Measurements from ENCODE around the gene PODNL1. TPM values are rescaled to one million over a fixed set of nuclear protein-coding genes. Genes with fewer than 3 reads are reported as not detected.

The PODNL1 gene, protein sequence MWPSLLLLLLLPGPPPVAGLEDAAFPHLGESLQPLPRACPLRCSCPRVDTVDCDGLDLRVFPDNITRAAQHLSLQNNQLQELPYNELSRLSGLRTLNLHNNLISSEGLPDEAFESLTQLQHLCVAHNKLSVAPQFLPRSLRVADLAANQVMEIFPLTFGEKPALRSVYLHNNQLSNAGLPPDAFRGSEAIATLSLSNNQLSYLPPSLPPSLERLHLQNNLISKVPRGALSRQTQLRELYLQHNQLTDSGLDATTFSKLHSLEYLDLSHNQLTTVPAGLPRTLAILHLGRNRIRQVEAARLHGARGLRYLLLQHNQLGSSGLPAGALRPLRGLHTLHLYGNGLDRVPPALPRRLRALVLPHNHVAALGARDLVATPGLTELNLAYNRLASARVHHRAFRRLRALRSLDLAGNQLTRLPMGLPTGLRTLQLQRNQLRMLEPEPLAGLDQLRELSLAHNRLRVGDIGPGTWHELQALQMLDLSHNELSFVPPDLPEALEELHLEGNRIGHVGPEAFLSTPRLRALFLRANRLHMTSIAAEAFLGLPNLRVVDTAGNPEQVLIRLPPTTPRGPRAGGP
- total RNA-seq (ENCODE audit: low replicate concordance): 0.90 and 1.1 TPM in 2 replicates

DNA sequence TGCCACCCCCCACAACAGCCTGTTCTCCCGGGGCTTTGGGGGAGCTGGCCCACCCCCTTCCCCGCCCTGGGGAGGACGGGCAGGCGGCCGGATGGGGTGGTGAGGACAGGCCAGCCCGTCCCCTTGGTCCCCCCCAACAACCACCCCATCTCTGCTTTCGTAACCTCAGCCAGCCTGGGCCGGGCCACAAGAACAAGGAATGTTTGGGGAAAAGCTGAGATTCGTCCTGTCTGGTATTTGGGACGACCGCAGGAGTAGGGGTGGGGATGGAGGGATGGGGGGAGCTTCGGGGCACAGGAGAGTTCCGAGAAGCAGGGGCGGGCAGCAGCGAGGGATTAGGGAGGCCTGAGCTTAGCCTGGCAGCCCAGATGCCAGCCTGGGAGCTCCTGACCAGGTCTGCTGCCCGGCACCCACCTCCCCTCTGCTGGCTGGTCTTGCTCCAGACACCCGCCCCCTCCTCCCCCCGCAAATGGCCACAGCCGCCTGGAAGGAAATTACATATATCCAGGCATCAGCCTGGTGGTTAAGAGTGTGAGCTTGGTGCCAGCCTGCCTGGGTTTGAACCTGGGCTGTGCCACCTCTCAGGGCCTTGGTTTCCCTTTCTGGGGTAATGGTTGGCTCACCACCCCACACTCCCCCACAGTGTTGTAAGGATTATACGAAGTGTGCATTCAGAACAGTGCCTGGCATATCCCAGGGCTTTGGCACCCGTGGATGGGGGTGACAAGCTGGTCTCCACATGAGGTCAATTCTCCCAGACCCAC, at the start of gene PODNL1:
TSS of gene PODNL1 (minus strand) at position 117 of the 764 bp plus-strand sequence. CDS start 236 bp downstream, outside the sequence.

DNA sequence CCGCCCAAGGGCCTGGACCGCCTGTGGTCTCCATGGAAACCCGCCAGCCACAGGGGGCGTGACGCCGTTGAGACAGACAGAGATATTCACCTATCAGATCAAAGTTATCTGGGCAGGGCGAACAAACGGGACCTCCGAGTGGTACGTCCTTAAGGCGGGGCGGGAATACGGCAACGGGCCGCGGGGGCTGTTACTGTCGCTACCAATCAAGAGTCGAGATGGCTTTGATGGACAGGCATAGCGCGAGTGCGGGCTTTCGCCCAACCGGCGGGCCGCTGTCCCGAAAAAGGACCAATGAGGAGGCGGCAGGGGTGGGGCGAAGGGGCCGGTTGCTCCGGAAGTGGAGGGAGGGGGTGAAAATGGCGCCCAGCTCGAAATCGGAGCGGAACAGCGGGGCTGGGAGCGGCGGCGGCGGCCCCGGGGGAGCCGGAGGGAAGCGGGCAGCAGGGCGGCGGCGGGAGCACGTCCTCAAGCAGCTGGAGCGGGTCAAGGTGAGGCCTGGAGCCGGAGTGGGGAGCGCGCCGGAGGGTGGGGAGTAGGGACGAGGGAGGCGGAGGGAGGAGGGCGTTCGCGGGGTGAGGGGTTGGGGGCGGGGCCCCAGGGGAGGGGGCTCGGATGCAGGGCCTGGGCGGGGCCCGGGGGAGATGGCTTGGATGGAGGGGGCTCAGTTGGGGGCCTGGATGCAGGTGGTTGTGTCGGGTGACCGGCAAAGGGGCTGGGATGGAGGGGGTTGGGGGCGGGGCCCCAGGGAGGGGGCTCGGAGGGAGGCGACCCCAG, 14.1 kb upstream of the PODNL1 start, which contains the start of gene DCAF15:
TSS of gene DCAF15 (plus strand) at position 356 of the 777 bp plus-strand sequence. CDS start at position 360, 4 bp downstream.

DNA sequence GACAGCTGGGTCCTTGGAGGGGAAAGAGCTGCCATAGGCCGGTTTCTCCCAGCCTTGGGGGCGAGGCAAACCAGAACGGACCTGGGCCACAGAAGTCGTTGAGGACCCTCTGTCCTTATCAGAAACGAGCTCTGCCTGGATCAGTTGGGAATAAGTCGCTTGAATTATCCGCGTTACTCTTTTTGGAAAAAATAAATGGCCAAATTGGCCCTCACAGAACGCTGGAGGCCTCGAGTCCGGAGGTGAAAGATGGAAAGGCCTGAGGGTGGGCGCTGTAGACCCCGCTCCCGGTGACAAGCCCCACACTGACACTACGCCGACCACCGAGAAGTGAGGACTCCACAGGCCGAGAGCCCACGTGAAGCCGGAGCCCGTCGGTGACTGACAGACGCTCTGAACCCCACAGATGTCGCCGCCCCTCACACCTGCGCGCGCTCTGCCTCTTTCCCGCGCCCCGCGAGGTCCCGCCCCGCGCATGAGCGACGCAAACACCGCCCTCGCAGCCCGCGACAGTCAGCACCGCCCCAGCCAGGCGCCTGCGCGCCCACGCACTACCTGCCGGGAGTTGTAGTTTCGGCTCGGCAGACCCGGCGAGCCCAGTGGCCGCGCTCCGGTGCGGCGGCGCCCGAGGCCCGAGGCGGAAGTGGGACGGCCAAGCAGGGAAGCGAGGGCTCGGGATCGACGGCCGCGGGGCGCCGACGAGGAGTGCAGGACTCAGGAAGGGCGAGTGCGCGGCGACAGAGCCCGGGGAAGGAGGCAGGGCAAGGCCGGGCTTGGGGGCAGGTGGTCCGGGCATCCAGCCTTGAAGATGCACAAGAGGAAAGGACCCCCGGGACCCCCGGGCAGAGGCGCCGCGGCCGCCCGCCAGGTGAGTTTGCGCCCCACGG, 32.3 kb downstream of the PODNL1 start, which contains the start of the genes BRME1 and CC2D1A:
TSS of gene BRME1 (minus strand) at position 484 of the 887 bp plus-strand sequence. CDS start 1,225 bp downstream, outside the sequence.
TSS of gene CC2D1A (plus strand) at position 568 of the 887 bp plus-strand sequence. CDS start at position 809, 241 bp downstream.

Other genes starting within 250 kb of the PODNL1 start
- gene MRI1, start 173.9 kb downstream of the PODNL1 start, total RNA-seq (ENCODE audit: low replicate concordance): 18.0 and 21.6 TPM in 2 replicates
- 40.6 and 70.4 TPM in 2 replicates for gene C19orf53, start 164.0 kb downstream of the PODNL1 start, total RNA-seq (ENCODE audit: low replicate concordance)
- 2.2 and 9.8 TPM in 2 replicates for gene ZSWIM4, start 143.0 kb downstream of the PODNL1 start, total RNA-seq (ENCODE audit: low replicate concordance)
- gene NANOS3, start 61.3 kb downstream of the PODNL1 start, total RNA-seq (ENCODE audit: low replicate concordance): 0.45 TPM in 1 of 2 replicates, not detected in the other
- gene BRME1, start 32.3 kb downstream of the PODNL1 start, total RNA-seq (ENCODE audit: low replicate concordance): 0.12 and 0.45 TPM in 2 replicates
- 4.8 and 6.4 TPM in 2 replicates for gene CC2D1A, start 32.2 kb downstream of the PODNL1 start, total RNA-seq (ENCODE audit: low replicate concordance)
- gene DCAF15, start 14.1 kb upstream of the PODNL1 start, total RNA-seq (ENCODE audit: low replicate concordance): 7.7 and 8.1 TPM in 2 replicates
- gene RFX1, start 67.9 kb upstream of the PODNL1 start, total RNA-seq (ENCODE audit: low replicate concordance): 0.94 and 1.9 TPM in 2 replicates
- not detected in 2 replicates for gene RLN3, start 89.7 kb upstream of the PODNL1 start, total RNA-seq (ENCODE audit: low replicate concordance)
- gene IL27RA, start 93.3 kb upstream of the PODNL1 start, total RNA-seq (ENCODE audit: low replicate concordance): 0.23 and 4.4 TPM in 2 replicates
- gene PALM3, start 123.7 kb upstream of the PODNL1 start, total RNA-seq (ENCODE audit: low replicate concordance): under 0.01 and 0.30 TPM in 2 replicates
- gene MISP3, start 134.4 kb upstream of the PODNL1 start, total RNA-seq (ENCODE audit: low replicate concordance): 0.12 and 0.68 TPM in 2 replicates
- gene C19orf67, start 147.4 kb upstream of the PODNL1 start, total RNA-seq (ENCODE audit: low replicate concordance): not detected in 2 replicates
- gene SAMD1, start 152.3 kb upstream of the PODNL1 start, total RNA-seq (ENCODE audit: low replicate concordance): 13.8 and 19.8 TPM in 2 replicates
- 27.3 and 56.8 TPM in 2 replicates for gene PRKACA, start 179.3 kb upstream of the PODNL1 start, total RNA-seq (ENCODE audit: low replicate concordance)
- gene ASF1B, start 198.2 kb upstream of the PODNL1 start, total RNA-seq (ENCODE audit: low replicate concordance): 0.94 and 4.6 TPM in 2 replicates

Measured in smooth muscle cell of the coronary artery (primary cell).